T-helper 2 cell treated with Interferon-gamma antibody and Interleukin-4, amounts not matched to agents 5 μg/mL and 100 μg/mL, for 36 hours (primary cell): ENCODE results near the gene CDH13.

Source experiments
- DNase-seq: peaks from one replicate; pipeline ENCODE4 v3.0.0; 2021; ENCODE audit warnings: low spot score
- H3K27ac Mint-ChIP-seq: one replicate; pipeline ENCODE4 v1.8.0; 2021; ENCODE audit warnings: mild to moderate bottlenecking, mixed read lengths
- H3K27me3 Mint-ChIP-seq: one replicate; pipeline ENCODE4 v1.8.0; 2021; ENCODE audit warnings: low read depth, mixed read lengths
- H3K36me3 Mint-ChIP-seq: one replicate; pipeline ENCODE4 v1.8.0; 2021; ENCODE audit warnings: low read depth, mixed read lengths
- H3K4me1 Mint-ChIP-seq: one replicate; pipeline ENCODE4 v1.8.0; 2021; ENCODE audit warnings: low read depth, mixed read lengths
- H3K4me3 Mint-ChIP-seq: one replicate; pipeline ENCODE4 v1.8.0; 2022; ENCODE audit warnings: mild to moderate bottlenecking, moderate library complexity, mixed read lengths
- H3K9me3 Mint-ChIP-seq: one replicate; pipeline ENCODE4 v1.8.0; 2021; ENCODE audit warnings: mixed read lengths

The CDH13 gene

DNA sequence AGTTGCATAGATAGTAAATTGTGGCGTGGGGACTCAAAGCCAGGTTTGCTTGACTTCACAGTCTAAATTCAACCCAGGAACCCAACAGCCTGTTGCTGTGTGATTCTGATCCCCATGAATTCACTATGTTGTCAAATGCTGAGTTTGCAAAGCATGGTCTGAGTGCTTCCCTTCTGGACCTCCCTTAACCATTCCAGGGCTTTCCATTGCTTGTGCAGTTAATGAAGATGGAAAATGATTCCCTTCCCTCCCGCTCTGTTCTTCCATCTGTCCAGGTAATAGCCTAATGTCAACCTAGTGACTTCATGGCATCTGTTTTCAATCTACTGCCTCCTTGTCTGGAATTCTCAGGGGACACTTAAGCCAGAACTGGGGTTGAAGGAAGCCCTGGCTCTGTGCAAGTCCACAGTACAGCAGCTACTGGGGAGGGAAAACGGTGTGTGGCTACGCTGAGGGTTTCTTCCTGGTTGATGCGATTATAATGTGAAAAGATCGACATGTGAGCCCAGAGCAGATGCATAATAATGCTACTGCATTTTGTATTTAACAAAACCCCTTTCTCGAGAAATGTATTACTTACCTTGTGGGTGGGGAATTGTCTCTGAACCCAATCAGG is 206.7 kb downstream of the CDH13 start:
- no peak overlapping the region for H3K4me3 Mint-ChIP-seq
- H3K4me1 Mint-ChIP-seq = no peaks in the 10 kb centered on the region
- H3K9me3 Mint-ChIP-seq = no peaks in the 10 kb centered on the region
- no peaks in the 10 kb centered on the region for H3K36me3 Mint-ChIP-seq
- DNase-seq = no peak
- H3K27me3 Mint-ChIP-seq = no peaks in the 10 kb centered on the region
- H3K27ac Mint-ChIP-seq = no peak overlapping the region

- H3K4me3 Mint-ChIP-seq = no peak overlapping the region
- no peaks in the 10 kb centered on the region for H3K27me3 Mint-ChIP-seq
- H3K4me1 Mint-ChIP-seq = no peaks in the 10 kb centered on the region
Measured at GRCh38 chr16:82834151-82834815, 207.5 kb downstream of the CDH13 start.

GRCh38 chr16:82835487-82836155 is 208.9 kb downstream of the CDH13 start:
- no peaks in the 10 kb centered on the region for H3K9me3 Mint-ChIP-seq
- H3K27ac Mint-ChIP-seq = no peak overlapping the region
- no peak overlapping the region for H3K4me3 Mint-ChIP-seq
- H3K36me3 Mint-ChIP-seq = no peaks in the 10 kb centered on the region
- no peak for DNase-seq
- no peaks in the 10 kb centered on the region for H3K4me1 Mint-ChIP-seq
- H3K27me3 Mint-ChIP-seq = no peaks in the 10 kb centered on the region

More at GRCh38 chr16:82834151-82834815, 207.5 kb downstream of the CDH13 start:
- no peak for DNase-seq
- Mint-ChIP-seq H3K27ac (no peak overlapping the region), H3K9me3 (no peaks in the 10 kb centered on the region), H3K36me3 (no peaks in the 10 kb centered on the region)

DNA sequence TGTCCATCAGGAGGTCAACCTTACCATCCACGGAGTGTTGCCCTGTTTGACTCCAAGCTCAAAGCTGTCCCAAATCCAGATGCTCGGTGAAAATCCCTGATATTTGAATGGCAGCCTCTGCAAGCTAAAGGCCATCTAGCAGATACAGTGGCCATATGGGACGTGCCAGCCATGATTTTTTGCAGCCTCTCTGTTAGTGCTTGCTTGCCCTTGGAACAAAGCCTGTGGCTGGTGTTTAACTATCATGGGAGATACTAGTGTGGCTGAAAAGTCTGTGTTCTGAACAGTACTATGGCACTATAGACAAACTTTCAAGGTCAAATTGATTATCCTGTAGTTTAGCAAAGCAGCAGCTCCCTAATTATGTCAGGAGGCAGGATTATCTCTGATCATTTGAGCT is 214.3 kb downstream of the CDH13 start:
- H3K4me1 Mint-ChIP-seq = no peaks in the 10 kb centered on the region
- no peaks in the 10 kb centered on the region for H3K27me3 Mint-ChIP-seq
- peaks cover 9% of the 10 kb centered on the region for H3K9me3 Mint-ChIP-seq
- no peak for DNase-seq
- no peak overlapping the region for H3K4me3 Mint-ChIP-seq
- no peak overlapping the region for H3K27ac Mint-ChIP-seq
- no peaks in the 10 kb centered on the region for H3K36me3 Mint-ChIP-seq

DNA sequence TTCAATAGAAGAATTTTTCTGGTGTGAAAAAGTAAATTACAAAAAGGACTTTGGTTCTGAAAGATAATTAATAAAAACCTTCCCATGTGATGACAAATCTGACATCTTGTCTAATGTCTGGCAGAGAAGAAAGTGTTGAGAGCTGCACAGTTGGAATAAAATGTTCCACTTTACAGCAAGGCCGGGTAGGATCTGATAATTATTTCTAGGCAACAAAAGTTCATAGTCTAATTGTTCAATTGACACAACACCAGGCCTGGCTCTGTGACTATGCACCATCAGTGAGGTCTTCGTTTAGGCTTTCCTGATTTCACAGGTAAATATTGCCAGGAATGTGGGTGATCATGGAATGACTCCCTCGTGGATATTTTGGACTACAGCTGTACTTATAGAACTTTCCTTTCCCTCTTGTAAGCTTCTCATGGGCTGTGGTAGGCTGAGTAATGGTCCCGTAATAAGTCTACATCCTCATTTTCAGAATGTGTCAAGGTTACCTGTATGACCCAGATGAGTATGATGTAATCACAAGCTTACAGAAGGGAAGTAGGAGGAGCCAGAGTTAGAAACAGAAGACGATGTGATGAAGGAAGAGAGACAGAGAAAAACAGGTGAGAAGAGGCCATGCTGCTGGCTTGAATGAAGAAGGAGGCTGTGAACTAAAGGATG is 217.0 kb downstream of the CDH13 start:
- Mint-ChIP-seq H3K9me3 (peaks cover 9% of the 10 kb centered on the region), H3K27me3 (no peaks in the 10 kb centered on the region), H3K36me3 (no peaks in the 10 kb centered on the region), H3K4me3 (no peak overlapping the region), H3K27ac (no peak overlapping the region), H3K4me1 (no peaks in the 10 kb centered on the region)
- no peak for DNase-seq

GRCh38 chr16:82845116-82845515 is 218.3 kb downstream of the CDH13 start:
- no peaks in the 10 kb centered on the region for H3K4me1 Mint-ChIP-seq
- no peaks in the 10 kb centered on the region for H3K36me3 Mint-ChIP-seq
- H3K27ac Mint-ChIP-seq = no peak overlapping the region
- DNase-seq = no peak
- H3K27me3 Mint-ChIP-seq = no peaks in the 10 kb centered on the region
- H3K4me3 Mint-ChIP-seq = no peak overlapping the region
- peaks cover 12% of the 10 kb centered on the region for H3K9me3 Mint-ChIP-seq

DNA sequence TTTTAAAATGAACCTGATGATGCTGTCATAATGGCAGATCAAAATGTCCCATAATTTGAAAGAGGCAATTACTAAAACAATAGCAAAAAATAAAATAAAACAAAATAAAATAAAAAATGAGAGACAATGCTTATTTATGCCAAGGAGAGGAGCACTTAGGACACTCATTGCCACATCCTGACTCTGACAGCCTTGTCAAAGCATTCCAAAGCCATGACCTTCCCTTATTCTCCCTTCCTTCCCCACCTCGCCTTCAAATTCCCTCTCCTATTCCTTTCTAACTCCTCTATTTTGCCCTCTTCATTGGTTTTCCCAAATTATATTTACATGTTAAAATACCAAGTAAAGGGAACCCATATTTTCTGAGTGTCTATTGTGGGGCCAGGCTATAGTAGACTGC is 220.0 kb downstream of the CDH13 start:
- no peak overlapping the region for H3K4me3 Mint-ChIP-seq
- peaks cover 13% of the 10 kb centered on the region for H3K9me3 Mint-ChIP-seq
- H3K4me1 Mint-ChIP-seq = no peaks in the 10 kb centered on the region
- no peaks in the 10 kb centered on the region for H3K36me3 Mint-ChIP-seq
- no peak overlapping the region for H3K27ac Mint-ChIP-seq
- no peak for DNase-seq
- H3K27me3 Mint-ChIP-seq = no peaks in the 10 kb centered on the region

DNA sequence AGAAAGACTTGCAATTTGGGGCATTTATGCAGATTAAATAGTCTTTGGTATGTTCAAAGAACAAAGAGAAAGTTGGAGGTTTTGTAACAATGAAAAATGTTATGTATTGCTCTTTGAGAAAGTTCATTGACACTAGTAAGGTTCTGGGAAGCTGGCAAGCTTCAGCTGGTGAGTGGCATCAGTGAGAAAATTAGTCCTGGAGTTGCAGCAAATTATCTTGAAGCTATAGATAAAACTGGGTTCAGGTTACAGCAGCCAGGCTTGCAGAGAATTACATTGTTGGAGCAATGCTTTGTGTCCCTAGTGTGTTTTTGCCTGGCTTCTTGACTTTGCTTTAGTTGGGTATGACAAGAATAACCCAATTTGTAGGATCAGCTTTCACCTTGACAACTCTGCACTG is 221.2 kb downstream of the CDH13 start:
- Mint-ChIP-seq H3K27ac (no peak overlapping the region), H3K4me3 (no peak overlapping the region), H3K36me3 (no peaks in the 10 kb centered on the region), H3K9me3 (peaks cover 13% of the 10 kb centered on the region), H3K27me3 (no peaks in the 10 kb centered on the region), H3K4me1 (no peaks in the 10 kb centered on the region)
- DNase-seq = no peak

GRCh38 chr16:82852388-82853008 is 225.7 kb downstream of the CDH13 start:
- Mint-ChIP-seq H3K4me3 (no peak overlapping the region), H3K27me3 (no peaks in the 10 kb centered on the region), H3K27ac (no peak overlapping the region), H3K9me3 (peaks cover 3% of the 10 kb centered on the region), H3K4me1 (no peaks in the 10 kb centered on the region), H3K36me3 (no peaks in the 10 kb centered on the region)
- no peak for DNase-seq

DNA sequence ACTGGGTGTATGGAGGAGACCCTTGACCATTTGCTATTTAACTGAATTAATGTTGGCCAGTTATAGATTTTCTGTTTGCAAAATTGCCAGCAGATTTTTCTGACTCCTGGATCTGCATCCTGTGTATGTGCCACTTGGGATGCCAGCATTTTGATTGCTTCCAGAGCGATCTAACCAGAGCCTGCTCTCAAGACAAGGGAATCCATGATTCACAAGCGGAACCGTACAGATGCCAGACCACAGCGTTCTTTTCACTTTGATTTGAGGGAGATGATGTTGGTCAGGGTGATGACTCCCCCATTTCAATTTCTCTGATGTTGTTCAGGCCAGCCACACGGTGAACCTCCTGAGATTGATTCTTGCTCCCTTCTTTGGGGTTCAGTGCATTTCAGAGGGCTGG is 228.7 kb downstream of the CDH13 start:
- Mint-ChIP-seq H3K4me3 (no peak overlapping the region), H3K27ac (no peak overlapping the region), H3K27me3 (no peaks in the 10 kb centered on the region)

GRCh38 chr16:82857693-82858365 is 231.1 kb downstream of the CDH13 start:
- H3K27ac Mint-ChIP-seq = no peak overlapping the region
- DNase-seq = no peak
- H3K36me3 Mint-ChIP-seq = no peaks in the 10 kb centered on the region
- H3K4me3 Mint-ChIP-seq = no peak overlapping the region
- no peaks in the 10 kb centered on the region for H3K9me3 Mint-ChIP-seq
- H3K27me3 Mint-ChIP-seq = no peaks in the 10 kb centered on the region
- no peaks in the 10 kb centered on the region for H3K4me1 Mint-ChIP-seq

More for the DNA sequence above, 228.7 kb downstream of the CDH13 start:
- no peaks in the 10 kb centered on the region for H3K36me3 Mint-ChIP-seq
- no peaks in the 10 kb centered on the region for H3K4me1 Mint-ChIP-seq
- H3K9me3 Mint-ChIP-seq = no peaks in the 10 kb centered on the region
- no peak for DNase-seq

DNA sequence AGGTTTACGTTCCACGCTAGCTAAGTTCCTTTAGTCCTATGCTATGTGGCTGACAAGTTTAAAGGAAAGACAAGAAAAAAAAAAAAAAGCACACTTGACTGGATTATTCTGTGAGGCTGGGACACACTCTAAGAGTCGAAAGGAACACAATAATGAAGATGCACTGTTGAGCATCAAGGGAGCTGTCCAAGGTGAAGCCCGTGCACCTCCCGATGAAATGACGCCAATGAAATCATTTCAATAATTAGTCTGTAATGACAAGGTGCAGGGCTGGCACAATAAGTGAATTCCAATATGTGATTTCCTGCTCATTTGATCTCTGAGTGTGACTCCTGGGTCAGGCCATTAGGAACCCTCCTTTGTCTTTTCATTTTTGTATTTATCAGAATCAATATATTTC is 232.9 kb downstream of the CDH13 start:
- Mint-ChIP-seq H3K9me3 (no peaks in the 10 kb centered on the region), H3K4me3 (no peak overlapping the region), H3K36me3 (no peaks in the 10 kb centered on the region), H3K27ac (no peak overlapping the region), H3K4me1 (no peaks in the 10 kb centered on the region), H3K27me3 (no peaks in the 10 kb centered on the region)
- DNase-seq = no peak

DNA sequence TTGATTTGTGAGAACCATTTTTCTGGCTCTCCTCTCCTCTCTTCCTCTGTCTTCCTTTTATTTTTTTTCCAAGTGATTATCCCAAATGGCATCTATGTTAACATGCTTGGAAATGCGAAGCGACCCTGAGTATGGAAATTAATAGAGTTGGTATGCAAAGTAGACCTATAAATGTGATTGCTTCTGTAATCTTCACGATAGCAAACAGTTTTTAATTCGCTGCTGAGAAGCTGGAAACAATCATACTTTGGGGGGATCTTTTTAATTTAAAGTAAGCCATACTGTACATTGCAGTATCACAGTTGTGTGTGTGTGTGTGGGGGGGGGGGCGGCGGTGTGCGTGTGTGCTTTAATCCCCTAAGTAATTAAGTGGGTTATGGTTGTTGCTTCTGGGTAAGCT is 233.3 kb downstream of the CDH13 start:
- H3K9me3 Mint-ChIP-seq = no peaks in the 10 kb centered on the region
- no peaks in the 10 kb centered on the region for H3K27me3 Mint-ChIP-seq
- H3K27ac Mint-ChIP-seq = no peak overlapping the region
- H3K4me1 Mint-ChIP-seq = no peaks in the 10 kb centered on the region
- H3K36me3 Mint-ChIP-seq = no peaks in the 10 kb centered on the region
- DNase-seq = no peak
- no peak overlapping the region for H3K4me3 Mint-ChIP-seq
